NCI-H82 (cell line): ENCODE results near the gene CDHR2.
"Not testable (repeated sequence)": the region's sequence is repeated elsewhere in the genome, so short reads cannot be mapped to it uniquely, and the experiment has no call there.

Experiments used
- DNase-seq: peaks from one replicate; lab custom pipeline; 2025; lab: John Stamatoyannopoulos, UW

Gene CDHR2

DNA sequence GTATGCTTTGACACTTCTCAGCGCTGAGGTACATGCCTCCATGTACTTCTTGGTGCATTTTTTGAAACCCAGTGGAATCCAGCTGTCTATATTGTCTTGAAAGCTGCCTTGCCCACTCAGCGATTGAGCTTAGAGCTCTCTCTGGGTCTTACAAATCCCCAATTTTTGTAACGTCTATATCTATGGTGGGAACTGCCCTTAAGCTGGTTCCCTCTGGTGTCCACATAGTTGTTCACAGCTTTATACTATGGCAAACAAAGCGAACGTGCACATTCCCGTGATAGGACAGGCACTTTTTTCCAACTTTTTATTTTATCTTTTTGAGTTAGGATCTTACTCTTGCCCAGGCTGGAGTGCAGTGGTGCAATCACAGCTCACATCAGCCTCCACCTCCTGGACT, 20.9 kb downstream of the CDHR2 start:
- DNase-seq: no peak

- DNase-seq: peak; percentile 78
Measured at GRCh38 chr5:176573564-176574296, 24.6 kb downstream of the CDHR2 start.

DNA sequence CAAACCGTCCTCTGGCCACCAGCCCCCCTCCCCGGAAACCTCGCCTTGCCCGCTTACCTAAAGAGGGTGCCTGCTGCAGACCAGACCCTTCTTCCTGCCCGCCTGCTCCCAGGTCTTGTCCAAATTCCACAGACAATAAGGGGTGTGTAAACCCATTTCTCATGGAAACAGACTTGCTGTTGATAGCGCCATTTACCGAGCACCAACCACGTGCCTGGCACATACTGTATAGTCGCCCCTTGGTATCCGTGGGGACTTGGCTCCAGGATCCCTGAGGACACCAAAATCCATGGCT, 25.1 kb downstream of the CDHR2 start:
- DNase-seq: no peak

DNA sequence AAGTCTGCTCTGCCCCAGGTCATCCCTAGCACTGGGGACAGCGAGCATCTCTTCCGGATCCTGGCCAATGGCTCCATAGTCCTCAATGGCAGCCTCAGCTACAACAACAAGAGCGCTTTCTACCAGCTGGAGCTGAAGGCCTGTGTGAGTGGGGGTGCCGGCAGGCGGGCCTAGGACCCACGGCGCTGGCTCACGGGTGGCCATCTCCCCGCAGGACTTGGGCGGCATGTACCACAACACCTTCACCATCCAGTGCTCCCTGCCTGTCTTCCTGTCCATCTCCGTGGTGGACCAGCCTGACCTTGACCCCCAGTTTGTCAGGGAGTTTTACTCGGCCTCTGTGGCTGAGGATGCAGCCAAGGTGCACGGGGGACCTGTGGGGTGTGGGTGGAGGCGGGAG, 25.9 kb downstream of the CDHR2 start:
- DNase-seq: no peak

DNA sequence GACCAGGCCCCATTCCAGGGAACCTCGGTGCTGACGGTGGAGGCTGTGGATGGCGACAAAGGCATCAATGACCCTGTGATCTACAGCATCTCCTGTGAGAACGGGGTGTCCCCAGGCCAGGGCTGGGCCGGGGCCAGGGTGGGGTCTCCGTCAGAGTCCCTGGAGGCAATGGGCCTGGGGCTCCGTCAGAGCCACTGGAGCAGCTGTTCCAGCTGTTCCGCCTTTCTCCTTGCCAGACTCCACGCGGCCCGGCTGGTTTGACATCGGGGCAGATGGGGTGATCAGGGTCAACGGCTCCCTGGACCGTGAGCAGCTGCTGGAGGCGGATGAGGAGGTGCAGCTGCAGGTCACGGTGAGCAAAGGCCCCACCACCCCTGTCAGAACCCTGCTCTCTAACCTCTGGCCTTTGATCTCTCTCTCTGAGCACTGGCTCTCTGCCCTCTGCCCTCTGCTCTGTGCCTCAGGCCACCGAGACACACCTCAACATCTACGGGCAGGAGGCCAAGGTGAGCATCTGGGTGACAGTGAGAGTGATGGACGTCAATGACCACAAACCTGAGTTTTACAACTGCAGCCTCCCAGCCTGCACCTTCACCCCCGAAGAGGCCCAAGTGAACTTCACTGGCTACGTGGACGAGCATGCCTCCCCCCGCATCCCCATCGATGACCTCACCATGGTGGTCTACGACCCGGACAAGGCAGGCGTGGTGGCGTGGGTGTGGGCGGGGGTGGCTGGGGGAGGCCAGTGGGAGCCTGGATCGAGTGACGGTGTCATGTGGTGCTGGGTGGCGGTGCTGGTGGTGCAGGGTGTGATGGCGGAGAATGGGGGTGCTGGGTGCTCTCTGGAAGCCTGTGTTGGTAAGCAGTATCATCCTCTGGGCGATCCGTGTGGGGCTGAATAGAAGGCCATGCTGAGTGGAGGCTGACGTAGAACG, 26.6 kb downstream of the CDHR2 start:
- no peak for DNase-seq

DNA sequence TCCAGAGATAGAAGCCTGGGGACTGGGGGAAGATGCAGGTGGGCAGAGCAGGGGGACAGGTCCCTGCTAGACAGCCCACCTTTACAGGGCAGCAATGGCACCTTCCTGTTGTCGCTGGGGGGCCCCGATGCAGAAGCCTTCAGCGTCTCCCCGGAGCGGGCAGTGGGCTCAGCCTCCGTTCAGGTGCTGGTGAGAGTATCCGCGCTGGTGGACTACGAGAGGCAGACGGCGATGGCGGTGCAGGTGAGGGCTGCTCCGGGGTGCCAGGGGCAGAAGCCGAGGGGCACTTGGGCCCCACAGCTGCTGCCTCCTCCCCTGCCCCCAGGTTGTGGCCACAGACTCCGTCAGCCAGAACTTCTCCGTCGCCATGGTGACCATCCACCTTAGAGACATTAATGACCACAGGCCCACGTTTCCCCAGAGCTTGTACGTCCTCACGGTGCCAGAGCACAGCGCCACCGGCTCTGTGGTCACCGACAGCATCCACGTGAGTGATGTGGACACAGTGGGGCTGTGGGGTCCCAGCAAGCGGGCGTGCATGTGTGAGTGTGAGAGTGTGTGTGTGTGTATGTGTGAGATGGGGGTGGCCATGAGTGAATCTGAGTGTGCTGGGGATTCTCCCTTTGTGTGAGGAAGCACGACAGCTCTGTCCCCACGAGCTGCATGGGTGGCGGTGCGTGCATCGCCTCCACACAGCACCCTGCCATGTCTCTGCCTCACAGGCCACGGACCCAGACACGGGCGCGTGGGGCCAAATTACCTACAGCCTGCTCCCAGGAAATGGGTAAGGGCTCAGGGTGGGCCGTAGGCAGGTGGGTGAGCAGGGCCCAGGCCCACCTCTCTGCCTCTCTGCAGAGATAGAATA, 28.4 kb downstream of the CDHR2 start:
- DNase-seq: no peak

DNA sequence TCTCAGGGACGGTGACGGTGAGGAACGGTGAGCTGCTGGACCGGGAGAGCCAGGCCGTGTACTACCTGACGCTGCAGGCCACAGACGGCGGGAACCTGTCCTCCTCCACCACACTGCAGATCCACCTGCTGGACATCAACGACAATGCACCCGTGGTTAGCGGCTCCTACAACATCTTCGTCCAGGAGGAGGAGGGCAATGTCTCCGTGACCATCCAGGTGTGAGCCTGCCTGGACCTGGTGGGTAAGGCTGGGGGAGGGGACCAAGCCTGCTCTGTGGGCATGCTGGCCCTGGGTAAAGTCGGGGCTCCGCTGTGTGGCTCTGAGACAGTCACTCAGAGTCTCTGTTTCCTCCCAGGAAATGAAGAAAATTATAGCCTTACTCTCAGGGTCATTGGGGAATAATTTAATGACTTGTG, 29.3 kb downstream of the CDHR2 start:
- peak; percentile 69 for DNase-seq

- DNase-seq: no peak
Measured at GRCh38 chr5:176579323-176579722, 30.2 kb downstream of the CDHR2 start.

DNA sequence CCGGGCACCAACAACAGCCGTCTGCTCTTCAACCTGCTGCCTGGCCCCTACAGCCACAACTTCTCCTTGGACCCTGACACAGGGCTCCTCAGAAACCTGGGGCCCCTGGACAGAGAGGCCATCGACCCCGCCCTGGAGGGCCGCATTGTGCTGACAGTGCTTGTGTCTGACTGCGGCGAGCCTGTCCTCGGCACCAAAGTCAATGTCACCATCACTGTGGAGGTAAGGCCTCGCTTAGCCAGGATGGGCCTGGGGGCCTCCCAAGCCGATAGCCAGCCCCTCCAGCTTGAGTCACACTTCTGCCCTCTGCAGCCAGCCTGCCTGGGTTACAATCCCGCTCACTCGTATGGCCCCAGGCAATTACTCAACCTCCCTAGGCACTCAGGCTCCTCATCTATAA, 32.2 kb downstream of the CDHR2 start:
- no peak for DNase-seq

DNA sequence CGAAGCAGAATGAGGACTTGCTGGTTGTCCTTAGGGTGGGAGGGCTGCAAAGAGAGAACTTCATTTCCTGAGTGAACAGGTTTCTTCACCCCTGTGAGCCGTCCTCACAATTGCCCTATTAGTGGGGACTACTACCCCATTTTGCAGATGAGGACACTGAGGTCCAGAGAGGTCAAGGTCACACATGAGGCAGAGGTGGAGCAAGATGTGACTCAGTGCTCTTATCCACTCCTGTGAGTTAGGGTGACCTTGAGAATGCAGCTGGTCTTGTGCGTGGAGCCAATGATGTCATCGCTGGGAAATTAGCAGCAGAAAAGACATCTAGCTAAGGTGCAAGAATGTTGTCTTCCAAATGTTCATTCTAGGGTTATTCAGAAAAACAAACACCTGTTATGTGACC, 33.9 kb downstream of the CDHR2 start:
- no peak for DNase-seq

- DNase-seq: no peak
Measured at GRCh38 chr5:176587398-176587797, 38.3 kb downstream of the CDHR2 start.

GRCh38 chr5:176588297-176588696, 39.2 kb downstream of the CDHR2 start:
- DNase-seq: no peak

- DNase-seq: no peak
Measured at GRCh38 chr5:176589039-176589769, 40.1 kb downstream of the CDHR2 start.

- DNase-seq: no peak
Measured at GRCh38 chr5:176590035-176590717, 41.0 kb downstream of the CDHR2 start.

DNA sequence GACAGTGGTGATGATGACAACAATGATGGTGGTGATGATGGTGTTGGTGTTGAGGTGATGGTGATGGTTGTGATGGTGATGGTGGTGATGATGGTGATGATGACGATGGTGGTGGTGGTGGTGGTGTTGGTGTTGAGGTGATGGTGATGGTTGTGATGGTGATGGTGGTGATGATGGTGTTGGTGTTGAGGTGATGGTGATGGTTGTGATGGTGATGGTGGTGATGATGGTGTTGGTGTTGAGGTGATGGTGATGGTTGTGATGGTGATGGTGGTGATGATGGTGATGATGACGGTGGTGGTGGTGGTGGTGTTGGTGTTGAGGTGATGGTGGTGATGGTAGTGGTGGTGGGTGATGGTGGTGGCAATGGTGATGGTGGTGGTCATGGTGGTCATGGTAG, 42.5 kb downstream of the CDHR2 start:
- not testable (repeated sequence) for DNase-seq

- no peak for DNase-seq
Measured at GRCh38 chr5:176592573-176592972, 43.4 kb downstream of the CDHR2 start.

DNA sequence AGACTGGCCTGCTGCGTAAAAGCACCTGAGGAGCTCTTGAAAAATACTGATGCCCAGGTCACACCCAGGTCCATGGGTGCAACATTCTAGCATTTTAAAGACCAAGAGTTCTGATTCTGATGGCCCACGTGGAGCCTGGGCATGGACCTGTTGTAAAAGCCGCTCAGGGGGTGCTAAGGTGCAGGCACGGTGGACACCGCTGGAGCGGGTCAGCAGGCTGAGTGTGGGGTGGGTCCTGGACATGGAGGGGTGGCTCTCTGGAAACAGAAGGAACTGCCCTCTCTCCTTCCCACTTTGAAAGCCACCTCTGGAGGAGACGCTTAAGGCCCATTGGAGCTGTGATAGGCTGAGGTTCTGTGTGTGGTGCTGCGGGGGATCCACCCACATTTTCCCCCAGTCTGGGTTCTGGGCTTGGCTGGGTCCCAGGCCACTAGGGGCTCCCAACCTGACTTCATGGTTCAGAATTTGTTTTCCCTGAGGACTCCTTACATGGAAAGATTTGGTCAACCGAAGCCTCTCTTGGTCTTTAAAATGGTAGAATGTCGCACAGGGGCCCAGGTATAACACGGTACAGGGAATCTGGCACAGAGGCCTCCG, 44.2 kb downstream of the CDHR2 start:
- DNase-seq: no peak

DNA sequence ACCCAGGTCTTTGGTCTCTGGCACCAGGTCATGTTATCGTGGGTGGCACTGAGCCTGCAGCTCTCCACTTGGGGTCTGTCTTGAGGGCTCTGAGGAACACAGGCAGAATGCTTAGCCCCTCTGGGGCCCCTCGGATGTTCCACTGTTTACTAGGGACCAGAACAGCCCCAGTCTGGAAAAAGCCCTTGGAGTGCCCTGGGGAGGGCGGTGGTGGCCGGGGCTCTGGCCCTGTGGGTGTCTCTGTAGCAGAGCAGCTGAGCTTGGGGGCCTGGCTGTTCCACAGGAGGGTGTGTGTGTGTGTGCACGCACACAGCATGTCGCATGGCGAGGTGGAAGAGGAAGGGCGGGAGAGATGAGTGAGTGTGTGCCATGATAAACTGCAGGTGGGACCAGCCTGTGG, 45.4 kb downstream of the CDHR2 start:
- DNase-seq: no peak

GRCh38 chr5:176595386-176595943, 46.3 kb downstream of the CDHR2 start:
- no peak for DNase-seq

- no peak for DNase-seq
Measured at GRCh38 chr5:176596069-176596644, 47.0 kb downstream of the CDHR2 start.
